Measurements from ENCODE around the gene MERTK.
A peak's percentile ranks its signal among the peaks of the same experiment; 100 is the strongest.

DNA sequence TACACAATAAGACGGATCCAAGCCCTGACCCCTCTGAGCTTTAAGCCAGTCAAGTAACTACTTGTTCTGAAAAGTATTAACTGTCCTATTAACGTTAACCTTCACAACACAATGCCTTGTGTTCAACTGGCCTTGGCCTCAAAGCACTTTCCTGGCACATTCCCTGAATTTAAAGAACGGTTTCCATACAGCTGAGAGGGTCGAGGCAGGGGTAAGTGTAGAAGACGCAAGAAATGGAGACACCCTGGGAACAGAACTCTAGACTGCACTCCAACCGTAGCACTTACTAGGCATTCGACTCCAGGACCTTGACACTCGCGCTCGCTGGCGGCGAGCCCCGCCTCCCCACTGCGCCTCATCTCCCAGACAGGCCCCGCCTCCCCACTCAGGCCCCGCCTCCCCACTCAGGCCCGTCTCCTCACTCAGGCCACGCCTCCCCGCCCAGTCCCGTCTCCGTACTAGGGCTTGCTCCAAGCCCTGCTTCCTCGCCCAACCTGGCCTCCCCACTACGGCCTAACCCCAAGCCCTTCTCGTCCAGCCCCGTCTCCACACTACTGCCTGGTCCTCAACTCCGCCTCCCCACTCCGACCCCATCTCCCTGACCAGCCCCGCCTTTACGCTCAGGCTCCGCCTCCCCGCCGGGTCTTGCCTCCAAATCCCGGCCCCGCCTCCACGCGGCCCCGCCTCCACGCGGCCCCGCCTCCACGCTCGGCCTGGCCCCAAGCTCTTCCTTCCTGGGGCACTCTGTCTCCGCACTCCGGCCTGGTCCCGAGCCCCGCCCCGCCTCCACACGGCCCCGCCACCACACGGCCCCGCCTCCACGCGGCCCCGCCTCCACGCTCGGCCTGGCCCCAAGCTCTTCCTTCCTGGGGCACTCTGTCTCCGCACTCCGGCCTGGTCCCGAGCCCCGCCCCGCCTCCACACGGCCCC lies 155.8 kb downstream of the MERTK start:
- TF ChIP-seq, protein P1, sequence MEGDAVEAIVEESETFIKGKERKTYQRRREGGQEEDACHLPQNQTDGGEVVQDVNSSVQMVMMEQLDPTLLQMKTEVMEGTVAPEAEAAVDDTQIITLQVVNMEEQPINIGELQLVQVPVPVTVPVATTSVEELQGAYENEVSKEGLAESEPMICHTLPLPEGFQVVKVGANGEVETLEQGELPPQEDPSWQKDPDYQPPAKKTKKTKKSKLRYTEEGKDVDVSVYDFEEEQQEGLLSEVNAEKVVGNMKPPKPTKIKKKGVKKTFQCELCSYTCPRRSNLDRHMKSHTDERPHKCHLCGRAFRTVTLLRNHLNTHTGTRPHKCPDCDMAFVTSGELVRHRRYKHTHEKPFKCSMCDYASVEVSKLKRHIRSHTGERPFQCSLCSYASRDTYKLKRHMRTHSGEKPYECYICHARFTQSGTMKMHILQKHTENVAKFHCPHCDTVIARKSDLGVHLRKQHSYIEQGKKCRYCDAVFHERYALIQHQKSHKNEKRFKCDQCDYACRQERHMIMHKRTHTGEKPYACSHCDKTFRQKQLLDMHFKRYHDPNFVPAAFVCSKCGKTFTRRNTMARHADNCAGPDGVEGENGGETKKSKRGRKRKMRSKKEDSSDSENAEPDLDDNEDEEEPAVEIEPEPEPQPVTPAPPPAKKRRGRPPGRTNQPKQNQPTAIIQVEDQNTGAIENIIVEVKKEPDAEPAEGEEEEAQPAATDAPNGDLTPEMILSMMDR (IDR thresholded peaks at IDR 0.05) = peak in 1 of 3 donors; percentile 54
- no peak for TF ChIP-seq POLR2A (IDR thresholded peaks at IDR 0.05)
